CD14-positive monocyte (primary cell): ENCODE results near the gene KIDINS220. TPM values are rescaled to one million over a fixed set of nuclear protein-coding genes. Genes with fewer than 3 reads are reported as not detected.

Source experiments
- DNase-seq, 3 donors: peaks; one replicate each; pipeline ENCODE4 v3.0.0-alpha.2; 2011 to 2022
- H2AFZ ChIP-seq: 2 replicates; pipeline ENCODE4 v1.6.0; 2012; ENCODE audit warnings: mild to moderate bottlenecking, low read depth, low read length, inconsistent platforms; ENCODE audit not compliant: insufficient read depth, poor library complexity, severe bottlenecking
- H3K27ac ChIP-seq, 2 donors: 1 replicate in 1 of 2; 2 replicates in 1 of 2; pipeline ENCODE4 v1.5.1; 2012 to 2013; ENCODE audit warnings: low read length in 2 of 2, control low read depth in 1 of 2, inconsistent platforms in 1 of 2, low read depth in 1 of 2, mild to moderate bottlenecking in 1 of 2
- H3K27me3 ChIP-seq, 2 donors: one replicate each; pipeline versions ENCODE4 v1.6.0 to v1.6.1; 2011 to 2013; ENCODE audit warnings: low read length in 2 of 2; ENCODE audit not compliant: control insufficient read depth in 2 of 2, insufficient read depth in 2 of 2
- H3K36me3 ChIP-seq, 2 donors: replicated peaks in 1 of 2; 1 replicate in 1 of 2; 2 replicates in 1 of 2; pipeline versions ENCODE4 v1.5.1 to v1.6.1; 2012 to 2013; ENCODE audit warnings: low read length in 2 of 2, control low read depth in 1 of 2, inconsistent platforms in 1 of 2, mild to moderate bottlenecking in 1 of 2; ENCODE audit not compliant: insufficient read depth in 2 of 2, control insufficient read depth in 1 of 2
- H3K4me1 ChIP-seq, 2 donors: 1 replicate in 1 of 2; 2 replicates in 1 of 2; pipeline versions ENCODE4 v1.5.1 to v1.6.1; 2012 to 2013; ENCODE audit warnings: low read length in 2 of 2, control low read depth in 1 of 2, inconsistent platforms in 1 of 2, mild to moderate bottlenecking in 1 of 2, moderate library complexity in 1 of 2; ENCODE audit not compliant: insufficient read depth in 2 of 2, control insufficient read depth in 1 of 2
- H3K4me2 ChIP-seq: replicated peaks from 2 replicates; pipeline ENCODE3; 2012; ENCODE audit warnings: low read length, moderate library complexity, mild to moderate bottlenecking; ENCODE audit not compliant: poor library complexity, severe bottlenecking; ENCODE audit errors: extremely low read depth
- H3K4me3 ChIP-seq, 3 experiments: fragments of 200-600 bp in 1 of 3; sonication (generic) in 1 of 3; replicated peaks in 1 of 3; 1 replicate in 2 of 3; 2 replicates in 1 of 3; pipeline ENCODE4 v1.5.1; 2011 to 2013; ENCODE audit warnings: low read length in 3 of 3, mild to moderate bottlenecking in 3 of 3, control low read depth in 2 of 3, low read depth in 2 of 3, inconsistent platforms in 1 of 3, moderate library complexity in 1 of 3
- H3K79me2 ChIP-seq: 2 replicates; pipeline ENCODE4 v1.6.0; 2012; ENCODE audit warnings: mild to moderate bottlenecking, control low read depth, inconsistent platforms, low read length, moderate library complexity; ENCODE audit not compliant: insufficient read depth
- H3K9ac ChIP-seq: 2 replicates; pipeline ENCODE4 v1.6.0; 2017; ENCODE audit warnings: low read length, mild to moderate bottlenecking; ENCODE audit not compliant: insufficient read depth, poor library complexity, severe bottlenecking
- H3K9me3 ChIP-seq, 2 donors: replicated peaks in 1 of 2; 1 replicate in 1 of 2; 2 replicates in 1 of 2; pipeline versions ENCODE4 v1.5.1 to v1.6.1; 2012 to 2013; ENCODE audit warnings: low read length in 2 of 2, control low read depth in 1 of 2; ENCODE audit not compliant: control insufficient read depth in 1 of 2, insufficient read depth in 1 of 2
- H4K20me1 ChIP-seq: 2 replicates; pipeline ENCODE4 v1.6.0; 2012; ENCODE audit warnings: mild to moderate bottlenecking, low read length, control low read depth, moderate library complexity; ENCODE audit not compliant: insufficient read depth
- H3K27ac Mint-ChIP-seq, 7 donors: one replicate each; pipeline ENCODE4 v1.8.0; 2020; ENCODE audit warnings: mild to moderate bottlenecking in 7 of 7, mixed read lengths in 7 of 7, moderate library complexity in 6 of 7, inconsistent platforms in 2 of 7
- H3K27me3 Mint-ChIP-seq, 3 donors: one replicate each; pipeline ENCODE4 v1.8.0; 2021 to 2022; ENCODE audit warnings: low read depth in 3 of 3, mild to moderate bottlenecking in 3 of 3, mixed read lengths in 3 of 3, moderate library complexity in 3 of 3, inconsistent platforms in 1 of 3
- H3K36me3 Mint-ChIP-seq, 2 donors: one replicate each; pipeline ENCODE4 v1.8.0; 2020; ENCODE audit warnings: mixed read lengths in 2 of 2, inconsistent platforms in 1 of 2, mild to moderate bottlenecking in 1 of 2
- H3K4me1 Mint-ChIP-seq: one replicate; pipeline ENCODE4 v1.8.0; 2020; ENCODE audit warnings: mild to moderate bottlenecking, mixed read lengths
- H3K4me3 Mint-ChIP-seq, 2 donors: one replicate each; pipeline ENCODE4 v1.8.0; 2020; ENCODE audit warnings: mild to moderate bottlenecking in 2 of 2, mixed read lengths in 2 of 2, moderate library complexity in 1 of 2
- H3K9me3 Mint-ChIP-seq, 7 donors: one replicate each; pipeline ENCODE4 v1.8.0; 2020 to 2022; ENCODE audit warnings: mixed read lengths in 7 of 7, mild to moderate bottlenecking in 6 of 7, moderate library complexity in 6 of 7, inconsistent platforms in 2 of 7
- WGBS: methylation state at CpG from one replicate; pipeline ENCODE4 v1.1.5; 2013; ENCODE audit warnings: missing lambda C conversion rate; ENCODE audit not compliant: insufficient coverage; 5-methylcytosine and 5-hydroxymethylcytosine counted together
- intact Hi-C, 2 donors: fragments of 100-400 bp; cut with micrococcal nuclease; formaldehyde crosslinking; loops; one replicate each; pipeline versions ENCODE4 v1.15.0 to v1.15.1; 2023
- polyA plus RNA-seq, 3 donors: library from polyadenylated mRNA; depleted of rRNA in 1 of 3; unstranded in 2 of 3; stranded (reverse) in 1 of 3; fragments of 300-500 nt in 2 of 3; fragments of >200 nt in 1 of 3; fragmentation: Illumina TruSeq in 2 of 3; gene quantifications; 1 replicate in 2 of 3; 2 replicates in 1 of 3; pipeline ENCODE4 v1.2.3, GENCODE V29; 2012 to 2021
- TF ChIP-seq, protein P1 (sequence below): fragments of 200-600 bp; IDR thresholded peaks from one replicate; pipeline ENCODE4 v1.8.0; 2022; ENCODE audit warnings: antibody characterized with exemption, mild to moderate bottlenecking

Gene KIDINS220
- polyA plus RNA-seq, 3 donors: 12.1 to 26.7 (median 26.3) TPM

DNA sequence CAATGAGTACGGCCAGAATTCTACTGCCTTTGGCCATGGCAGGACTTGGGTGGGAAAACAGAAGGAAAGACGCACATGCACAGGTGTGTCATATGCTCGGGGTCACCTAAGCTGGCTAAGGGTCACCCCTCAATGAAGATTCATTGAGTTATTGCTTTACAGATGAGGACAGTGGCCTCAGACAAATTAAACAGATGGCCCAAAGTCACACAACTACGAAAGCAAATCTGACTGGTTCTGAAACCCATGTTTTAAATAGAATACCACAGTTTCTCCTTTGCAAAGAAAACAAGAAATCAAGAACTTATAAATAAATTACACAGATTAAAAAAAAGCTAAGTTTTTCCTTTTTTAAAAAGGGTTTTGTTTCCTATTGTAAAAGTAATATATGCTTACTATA lies 85.0 kb downstream of the KIDINS220 start:
- H3K4me1 ChIP-seq: no peaks in the 10 kb centered on the region
- Mint-ChIP-seq H3K27me3 (no peaks in the 10 kb centered on the region), H3K27ac (no peak overlapping the region), H3K9me3 (peaks cover 7 to 12% (median 9%) of the 10 kb centered on the region in 7 donors), H3K36me3 (peaks cover 61 to 67% of the 10 kb centered on the region in 2 donors), H3K4me1 (no peaks in the 10 kb centered on the region), H3K4me3 (no peak overlapping the region)
- no peak overlapping the region for H2AFZ ChIP-seq
- H3K4me3 ChIP-seq: no peak overlapping the region
- H3K79me2 ChIP-seq: no peaks in the 10 kb centered on the region
- WGBS: 100% methylated on average over 2 of the region's 4 CpGs
- peaks cover 9% of the 10 kb centered on the region for H4K20me1 ChIP-seq
- H3K9ac ChIP-seq: no peak overlapping the region
- H3K9me3 ChIP-seq: peaks cover 0 to 15% of the 10 kb centered on the region in 2 donors
- no peak overlapping the region for H3K4me2 ChIP-seq
- TF ChIP-seq, protein P1, sequence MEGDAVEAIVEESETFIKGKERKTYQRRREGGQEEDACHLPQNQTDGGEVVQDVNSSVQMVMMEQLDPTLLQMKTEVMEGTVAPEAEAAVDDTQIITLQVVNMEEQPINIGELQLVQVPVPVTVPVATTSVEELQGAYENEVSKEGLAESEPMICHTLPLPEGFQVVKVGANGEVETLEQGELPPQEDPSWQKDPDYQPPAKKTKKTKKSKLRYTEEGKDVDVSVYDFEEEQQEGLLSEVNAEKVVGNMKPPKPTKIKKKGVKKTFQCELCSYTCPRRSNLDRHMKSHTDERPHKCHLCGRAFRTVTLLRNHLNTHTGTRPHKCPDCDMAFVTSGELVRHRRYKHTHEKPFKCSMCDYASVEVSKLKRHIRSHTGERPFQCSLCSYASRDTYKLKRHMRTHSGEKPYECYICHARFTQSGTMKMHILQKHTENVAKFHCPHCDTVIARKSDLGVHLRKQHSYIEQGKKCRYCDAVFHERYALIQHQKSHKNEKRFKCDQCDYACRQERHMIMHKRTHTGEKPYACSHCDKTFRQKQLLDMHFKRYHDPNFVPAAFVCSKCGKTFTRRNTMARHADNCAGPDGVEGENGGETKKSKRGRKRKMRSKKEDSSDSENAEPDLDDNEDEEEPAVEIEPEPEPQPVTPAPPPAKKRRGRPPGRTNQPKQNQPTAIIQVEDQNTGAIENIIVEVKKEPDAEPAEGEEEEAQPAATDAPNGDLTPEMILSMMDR: no peak
- peaks cover 50 to 77% of the 10 kb centered on the region in 2 donors for H3K36me3 ChIP-seq
- no peak overlapping the region for H3K27ac ChIP-seq
- no peak for DNase-seq
- H3K27me3 ChIP-seq: no peaks in the 10 kb centered on the region
- intact Hi-C loops: no loop called here

DNA sequence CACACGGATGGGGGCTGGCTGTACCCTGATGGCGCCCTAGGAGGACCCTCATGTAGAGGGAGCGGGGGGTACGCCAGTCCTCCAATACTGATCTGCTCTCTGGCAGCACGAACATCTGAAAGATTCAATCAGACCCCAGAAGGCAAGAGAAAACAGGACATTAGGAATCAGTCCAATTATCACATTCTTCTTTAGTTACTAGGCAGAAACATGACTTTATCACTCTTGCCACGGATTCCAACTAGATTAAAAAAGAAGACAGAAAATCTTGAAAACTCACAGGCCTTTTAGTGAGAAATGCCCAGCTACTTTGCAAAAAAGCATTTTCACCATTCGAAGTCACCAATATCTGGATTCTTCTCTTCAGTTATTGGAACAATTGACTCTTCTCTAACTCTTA lies 87.2 kb downstream of the KIDINS220 start:
- WGBS: 100% methylated on average over 3 of the region's 7 CpGs
- no peak overlapping the region for H2AFZ ChIP-seq
- TF ChIP-seq, protein P1: no peak
- no peaks in the 10 kb centered on the region for H3K27me3 Mint-ChIP-seq
- H3K9ac ChIP-seq: no peak overlapping the region
- H3K27me3 ChIP-seq: no peaks in the 10 kb centered on the region
- intact Hi-C loops: no loop called here
- peaks cover 45 to 77% of the 10 kb centered on the region in 2 donors for H3K36me3 ChIP-seq
- no peak overlapping the region for H3K4me2 ChIP-seq
- peaks cover 9% of the 10 kb centered on the region for H4K20me1 ChIP-seq
- H3K9me3 Mint-ChIP-seq: no peaks in the 10 kb centered on the region
- no peaks in the 10 kb centered on the region for H3K79me2 ChIP-seq
- no peak overlapping the region for H3K4me3 Mint-ChIP-seq
- H3K9me3 ChIP-seq: no peaks in the 10 kb centered on the region
- no peaks in the 10 kb centered on the region for H3K4me1 Mint-ChIP-seq
- H3K4me1 ChIP-seq: no peaks in the 10 kb centered on the region
- DNase-seq: no peak
- H3K36me3 Mint-ChIP-seq: peaks cover 50 to 59% of the 10 kb centered on the region in 2 donors
- H3K4me3 ChIP-seq: no peak overlapping the region
- H3K27ac ChIP-seq: no peak overlapping the region
- no peak overlapping the region for H3K27ac Mint-ChIP-seq
